Gastrocnemius medialis (tissue), 4 donors: ENCODE data around the gene TECPR2.

Experiments
- POLR2A ChIP-seq, 2 donors: fragments of 450-650 bp; IDR thresholded peaks; one replicate each; pipeline ENCODE4 v1.6.1; 2017; ENCODE audit warnings: antibody characterized with exemption in 2 of 2, mild to moderate bottlenecking in 2 of 2, moderate library complexity in 2 of 2
- TF ChIP-seq, protein P1 (sequence below), 5 experiments: fragments of 450-650 bp in 3 of 5; fragments of 200-600 bp in 2 of 5; sonication (generic) in 2 of 5; IDR thresholded peaks in 4 of 5; conservative IDR thresholded peaks in 1 of 5; 1 replicate in 4 of 5; 2 replicates in 1 of 5; pipeline ENCODE4 v1.5.1; 2016 to 2019; ENCODE audit warnings: antibody characterized with exemption in 5 of 5, mild to moderate bottlenecking in 3 of 5, moderate library complexity in 3 of 5

DNA sequence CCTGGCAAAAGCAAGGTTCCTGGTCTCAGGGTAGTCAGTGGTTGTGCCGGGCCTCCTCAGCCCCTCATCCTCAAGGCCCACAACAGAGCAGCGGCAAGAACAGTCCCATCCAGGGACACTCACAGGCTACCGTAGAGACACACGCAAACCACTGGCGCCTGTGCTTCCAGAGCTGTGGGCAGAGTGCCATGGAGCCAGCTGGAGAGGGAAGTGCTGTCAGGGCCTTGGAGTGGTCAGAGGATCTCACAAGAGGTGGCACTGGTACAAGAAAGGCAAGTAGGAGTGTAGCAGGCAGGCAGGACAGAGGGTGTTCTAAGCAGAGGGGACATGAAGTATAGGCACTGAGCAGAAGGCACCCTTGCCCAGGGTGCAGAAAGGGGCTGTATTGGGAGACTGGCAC, 112.2 kb downstream of the TECPR2 start:
- TF ChIP-seq, protein P1, sequence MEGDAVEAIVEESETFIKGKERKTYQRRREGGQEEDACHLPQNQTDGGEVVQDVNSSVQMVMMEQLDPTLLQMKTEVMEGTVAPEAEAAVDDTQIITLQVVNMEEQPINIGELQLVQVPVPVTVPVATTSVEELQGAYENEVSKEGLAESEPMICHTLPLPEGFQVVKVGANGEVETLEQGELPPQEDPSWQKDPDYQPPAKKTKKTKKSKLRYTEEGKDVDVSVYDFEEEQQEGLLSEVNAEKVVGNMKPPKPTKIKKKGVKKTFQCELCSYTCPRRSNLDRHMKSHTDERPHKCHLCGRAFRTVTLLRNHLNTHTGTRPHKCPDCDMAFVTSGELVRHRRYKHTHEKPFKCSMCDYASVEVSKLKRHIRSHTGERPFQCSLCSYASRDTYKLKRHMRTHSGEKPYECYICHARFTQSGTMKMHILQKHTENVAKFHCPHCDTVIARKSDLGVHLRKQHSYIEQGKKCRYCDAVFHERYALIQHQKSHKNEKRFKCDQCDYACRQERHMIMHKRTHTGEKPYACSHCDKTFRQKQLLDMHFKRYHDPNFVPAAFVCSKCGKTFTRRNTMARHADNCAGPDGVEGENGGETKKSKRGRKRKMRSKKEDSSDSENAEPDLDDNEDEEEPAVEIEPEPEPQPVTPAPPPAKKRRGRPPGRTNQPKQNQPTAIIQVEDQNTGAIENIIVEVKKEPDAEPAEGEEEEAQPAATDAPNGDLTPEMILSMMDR (IDR thresholded peaks at IDR 0.05 in 4 of 5, conservative IDR thresholded peaks at IDR 0.05 in 1 of 5), result no peak
- TF ChIP-seq POLR2A (IDR thresholded peaks at IDR 0.05), result no peak
